ENCODE measurements around the gene FTO.

- TF ChIP-seq CTCF (IDR thresholded peaks at IDR 0.05; ENCODE audit: insufficient read depth, low read length, poor library complexity, severe bottlenecking), result no peak
- no peak for TF ChIP-seq EZH2phosphoT487 (conservative IDR thresholded peaks at IDR 0.05; ENCODE audit: low read length)
Measured at GRCh38 chr16:54050459-54051210, 346.7 kb downstream of the FTO start.
